GM18909 (cell line): ENCODE results near the gene ANO8.
A peak's percentile ranks its signal among the peaks of the same experiment; 100 is the strongest.
"Not testable (repeated sequence)": the region's sequence is repeated elsewhere in the genome, so short reads cannot be mapped to it uniquely, and the experiment has no call there.

Experiments
- ATAC-seq: cut with Tn5 transposase; IDR thresholded peaks from one replicate; pipeline ENCODE4 v1.9.1; 2021; ENCODE audit warnings: mild to moderate bottlenecking; ENCODE audit not compliant: unreplicated experiment, poor library complexity

ANO8 gene

GRCh38 chr19:17334414-17335409 lies at the start of gene ANO8:
Gene ANO8, minus strand, starts transcription at chr19:17334855. Its CDS starts 185 bp downstream, at chr19:17334670.
- peak; percentile 59 for ATAC-seq

GRCh38 chr19:17380426-17381138 lies 45.9 kb upstream of the ANO8 start:
- no peak for ATAC-seq

- no peak for ATAC-seq
These were observed 44.6 kb upstream of the ANO8 start for GRCh38 chr19:17379221-17379631.

- ATAC-seq, result no peak
These were observed 43.6 kb upstream of the ANO8 start for GRCh38 chr19:17378271-17378670.

GRCh38 chr19:17376935-17377600 lies 42.4 kb upstream of the ANO8 start, which contains the start of gene PLVAP:
Gene PLVAP, minus strand, starts transcription at chr19:17377342. Its CDS starts 54 bp downstream, at chr19:17377288.
- ATAC-seq, result no peak

- peak; percentile 84 for ATAC-seq
These were observed 35.5 kb upstream of the ANO8 start for GRCh38 chr19:17370026-17370587.

- ATAC-seq, result no peak
These were observed 30.7 kb upstream of the ANO8 start for GRCh38 chr19:17365361-17365760.

- not testable (repeated sequence) for ATAC-seq
These were observed 29.4 kb upstream of the ANO8 start for GRCh38 chr19:17363852-17364605.

GRCh38 chr19:17359905-17360800 lies 25.5 kb upstream of the ANO8 start:
- ATAC-seq, result no peak

- ATAC-seq, result no peak
These were observed 23.7 kb upstream of the ANO8 start for GRCh38 chr19:17358395-17358794.

- ATAC-seq, result no peak
These were observed 23.1 kb upstream of the ANO8 start for GRCh38 chr19:17357724-17358123.

GRCh38 chr19:17357078-17357666 lies 22.5 kb upstream of the ANO8 start:
- ATAC-seq, result no peak

- no peak for ATAC-seq
These were observed 18.7 kb upstream of the ANO8 start for GRCh38 chr19:17353386-17353785.

GRCh38 chr19:17352608-17353280 lies 18.1 kb upstream of the ANO8 start:
- no peak for ATAC-seq

GRCh38 chr19:17351815-17352435 lies 17.3 kb upstream of the ANO8 start:
- no peak for ATAC-seq

GRCh38 chr19:17348700-17349099 lies 14.0 kb upstream of the ANO8 start:
- no peak for ATAC-seq

GRCh38 chr19:17347877-17348276 lies 13.2 kb upstream of the ANO8 start:
- no peak for ATAC-seq
